H9 (cell line): ENCODE measurements around the gene GAD1. TPM values are rescaled to one million over a fixed set of nuclear protein-coding genes. Genes with fewer than 3 reads are reported as not detected.
A peak's percentile ranks its signal among the peaks of the same experiment; 100 is the strongest.

ENCODE experiments used
- DNase-seq: peaks from one replicate; pipeline ENCODE4 v3.0.0-alpha.2; 2017
- H2AFZ ChIP-seq: one replicate; pipeline ENCODE4 v1.6.1; 2013; ENCODE audit warnings: mild to moderate bottlenecking, low read length, control low read depth, moderate library complexity
- H2AK5ac ChIP-seq: 2 replicates; pipeline ENCODE4 v1.6.1; 2013; ENCODE audit warnings: low read length, control low read depth, mixed read lengths; ENCODE audit not compliant: insufficient read length
- H2BK120ac ChIP-seq: one replicate; pipeline ENCODE4 v1.6.1; 2013; ENCODE audit warnings: low read depth, mild to moderate bottlenecking, low read length, control low read depth, inconsistent platforms; ENCODE audit not compliant: poor library complexity, severe bottlenecking
- H2BK12ac ChIP-seq: 2 replicates; pipeline ENCODE4 v1.6.1; 2013; ENCODE audit warnings: low read length, control low read depth, mixed read lengths, low read depth; ENCODE audit not compliant: insufficient read length
- H2BK15ac ChIP-seq: 2 replicates; pipeline ENCODE4 v1.6.1; 2013; ENCODE audit warnings: low read depth, low read length, control low read depth
- H2BK20ac ChIP-seq: one replicate; pipeline ENCODE4 v1.6.1; 2013; ENCODE audit warnings: low read depth, mild to moderate bottlenecking, low read length, control low read depth, inconsistent platforms; ENCODE audit not compliant: poor library complexity, severe bottlenecking
- H2BK5ac ChIP-seq: 2 replicates; pipeline ENCODE4 v1.6.1; 2013; ENCODE audit warnings: low read length, control low read depth, mixed read lengths; ENCODE audit not compliant: insufficient read length
- H3K14ac ChIP-seq: 2 replicates; pipeline ENCODE4 v1.6.1; 2013; ENCODE audit warnings: low read length, control low read depth; ENCODE audit not compliant: insufficient read depth
- H3K18ac ChIP-seq: 2 replicates; pipeline ENCODE4 v1.6.1; 2013; ENCODE audit warnings: low read depth, mild to moderate bottlenecking, mixed read lengths, low read length, control low read depth; ENCODE audit not compliant: insufficient read length
- H3K23ac ChIP-seq: 2 replicates; pipeline ENCODE4 v1.6.1; 2013; ENCODE audit warnings: low read length, control low read depth, mixed read lengths, low read depth; ENCODE audit not compliant: insufficient read length
- H3K23me2 ChIP-seq: 2 replicates; pipeline ENCODE4 v1.6.1; 2013; ENCODE audit warnings: low read depth, mild to moderate bottlenecking, mixed read lengths, low read length, control low read depth; ENCODE audit not compliant: insufficient read length, poor library complexity, severe bottlenecking
- H3K27ac ChIP-seq: 2 replicates; pipeline ENCODE4 v1.5.1; 2013; ENCODE audit warnings: low read length, control low read depth, mixed read lengths, low read depth; ENCODE audit not compliant: insufficient read length
- H3K27me3 ChIP-seq: 2 replicates; pipeline ENCODE4 v1.6.1; 2013; ENCODE audit warnings: low read length, control low read depth, inconsistent platforms; ENCODE audit not compliant: insufficient read depth
- H3K4ac ChIP-seq: 2 replicates; pipeline ENCODE4 v1.6.1; 2013; ENCODE audit warnings: low read depth, mild to moderate bottlenecking, control low read depth, inconsistent platforms, low read length, moderate library complexity
- H3K4me1 ChIP-seq: 2 replicates; pipeline ENCODE4 v1.6.1; 2013; ENCODE audit warnings: low read length, control low read depth, inconsistent platforms; ENCODE audit not compliant: insufficient read depth
- H3K4me2 ChIP-seq: 2 replicates; pipeline ENCODE4 v1.6.1; 2013; ENCODE audit warnings: low read length, control low read depth, mixed read lengths; ENCODE audit not compliant: insufficient read length, insufficient read depth
- H3K56ac ChIP-seq: 2 replicates; pipeline ENCODE4 v1.6.1; 2013; ENCODE audit warnings: low read depth, mild to moderate bottlenecking, mixed read lengths, low read length, control low read depth; ENCODE audit not compliant: insufficient read length
- H3K79me1 ChIP-seq: 2 replicates; pipeline ENCODE4 v1.6.1; 2013; ENCODE audit warnings: low read depth, mild to moderate bottlenecking, moderate library complexity, low read length, control low read depth, inconsistent platforms; ENCODE audit not compliant: insufficient read depth, poor library complexity, severe bottlenecking
- H3K79me2 ChIP-seq: 2 replicates; pipeline ENCODE4 v1.6.1; 2013; ENCODE audit warnings: low read length, control low read depth, inconsistent platforms; ENCODE audit not compliant: insufficient read depth
- H3K9ac ChIP-seq: 2 replicates; pipeline ENCODE4 v1.6.1; 2013; ENCODE audit warnings: low read length, control low read depth, mixed read lengths; ENCODE audit not compliant: insufficient read length; ENCODE audit errors: extremely low read depth
- H3K9me3 ChIP-seq: one replicate; pipeline ENCODE4 v1.6.1; 2013; ENCODE audit warnings: low read depth, low read length, inconsistent platforms; ENCODE audit not compliant: control insufficient read depth
- H3T11ph ChIP-seq: one replicate; pipeline ENCODE4 v1.6.1; 2013; ENCODE audit warnings: mild to moderate bottlenecking, low read length, control low read depth, inconsistent platforms
- H4K20me1 ChIP-seq: one replicate; pipeline ENCODE4 v1.6.1; 2013; ENCODE audit not compliant: control insufficient read depth, insufficient read length, insufficient read depth
- H4K5ac ChIP-seq: 2 replicates; pipeline ENCODE4 v1.6.1; 2013; ENCODE audit warnings: low read depth, mild to moderate bottlenecking, mixed read lengths, low read length, control low read depth; ENCODE audit not compliant: insufficient read length
- H4K8ac ChIP-seq: replicated peaks from 2 replicates; pipeline ENCODE4 v1.6.1; 2013; ENCODE audit warnings: low read length, control low read depth, mixed read lengths, low read depth; ENCODE audit not compliant: insufficient read length
- H4K91ac ChIP-seq: 2 replicates; pipeline ENCODE4 v1.6.1; 2013; ENCODE audit warnings: low read depth, mild to moderate bottlenecking, moderate library complexity, mixed read lengths, low read length, control low read depth; ENCODE audit not compliant: insufficient read length
- H3K27ac Mint-ChIP-seq, 3 experiments: 2 replicates in 2 of 3; 3 replicates in 1 of 3; pipeline ENCODE4 v1.8.0; 2020 to 2021; ENCODE audit warnings: mixed read lengths in 3 of 3, mild to moderate bottlenecking in 1 of 3, moderate library complexity in 1 of 3
- H3K27me3 Mint-ChIP-seq: 2 replicates; pipeline ENCODE4 v1.8.0; 2021; ENCODE audit warnings: low read depth, mild to moderate bottlenecking, moderate library complexity, mixed read lengths
- H3K36me3 Mint-ChIP-seq, 3 experiments: 2 replicates in 2 of 3; 3 replicates in 1 of 3; pipeline ENCODE4 v1.8.0; 2020 to 2021; ENCODE audit warnings: low read depth in 3 of 3, mixed read lengths in 3 of 3; ENCODE audit not compliant: insufficient read depth in 1 of 3
- H3K4me1 Mint-ChIP-seq, 2 experiments: 2 replicates each; pipeline ENCODE4 v1.8.0; 2020; ENCODE audit warnings: mixed read lengths in 2 of 2
- H3K4me3 Mint-ChIP-seq, 2 experiments: 2 replicates in 1 of 2; 3 replicates in 1 of 2; pipeline ENCODE4 v1.8.0; 2020 to 2021; ENCODE audit warnings: mild to moderate bottlenecking in 2 of 2, mixed read lengths in 2 of 2, moderate library complexity in 1 of 2
- H3K9me3 Mint-ChIP-seq, 2 experiments: 2 replicates in 1 of 2; 3 replicates in 1 of 2; pipeline ENCODE4 v1.8.0; 2020; ENCODE audit warnings: mild to moderate bottlenecking in 2 of 2, mixed read lengths in 2 of 2, moderate library complexity in 1 of 2
- total RNA-seq: library from RNA; stranded (reverse); gene quantifications from 2 replicates; pipeline ENCODE4 v1.2.1, GENCODE V29; 2021
- TF ChIP-seq, protein P1 (sequence below): fragments of 200-600 bp; sonication (generic); conservative IDR thresholded peaks from 3 replicates; pipeline ENCODE4 v1.8.0; 2021; ENCODE audit warnings: antibody characterized with exemption, mild to moderate bottlenecking

GAD1 gene
- total RNA-seq, 1 experiment from 2014 or later = 1.8 TPM

DNA sequence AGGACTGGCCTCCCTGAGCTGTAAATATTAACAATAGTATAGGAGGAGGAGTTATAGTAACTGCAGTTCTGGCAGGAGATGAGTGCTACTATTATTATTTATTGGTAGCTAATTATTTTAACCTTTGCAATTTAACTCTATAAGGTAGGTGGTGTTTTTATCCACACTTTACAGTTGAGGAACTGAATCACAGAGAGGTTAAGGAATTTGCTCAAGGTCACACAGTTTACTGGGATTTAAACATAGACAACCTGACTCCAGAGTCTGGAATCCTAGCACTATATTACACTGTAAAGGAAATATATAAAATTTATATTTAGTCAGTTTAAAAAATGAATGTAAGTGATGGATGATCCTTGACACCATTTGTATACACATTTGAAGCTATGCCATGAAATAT is 44.4 kb upstream of the GAD1 start:
- no peaks in the 10 kb centered on the region for H3K79me1 ChIP-seq
- no peak overlapping the region for H3K56ac ChIP-seq
- no peak overlapping the region for H4K91ac ChIP-seq
- no peak overlapping the region for H2AFZ ChIP-seq
- no peak overlapping the region for H3K14ac ChIP-seq
- H3K18ac ChIP-seq = no peak overlapping the region
- H2BK12ac ChIP-seq = no peak overlapping the region
- TF ChIP-seq, protein P1, sequence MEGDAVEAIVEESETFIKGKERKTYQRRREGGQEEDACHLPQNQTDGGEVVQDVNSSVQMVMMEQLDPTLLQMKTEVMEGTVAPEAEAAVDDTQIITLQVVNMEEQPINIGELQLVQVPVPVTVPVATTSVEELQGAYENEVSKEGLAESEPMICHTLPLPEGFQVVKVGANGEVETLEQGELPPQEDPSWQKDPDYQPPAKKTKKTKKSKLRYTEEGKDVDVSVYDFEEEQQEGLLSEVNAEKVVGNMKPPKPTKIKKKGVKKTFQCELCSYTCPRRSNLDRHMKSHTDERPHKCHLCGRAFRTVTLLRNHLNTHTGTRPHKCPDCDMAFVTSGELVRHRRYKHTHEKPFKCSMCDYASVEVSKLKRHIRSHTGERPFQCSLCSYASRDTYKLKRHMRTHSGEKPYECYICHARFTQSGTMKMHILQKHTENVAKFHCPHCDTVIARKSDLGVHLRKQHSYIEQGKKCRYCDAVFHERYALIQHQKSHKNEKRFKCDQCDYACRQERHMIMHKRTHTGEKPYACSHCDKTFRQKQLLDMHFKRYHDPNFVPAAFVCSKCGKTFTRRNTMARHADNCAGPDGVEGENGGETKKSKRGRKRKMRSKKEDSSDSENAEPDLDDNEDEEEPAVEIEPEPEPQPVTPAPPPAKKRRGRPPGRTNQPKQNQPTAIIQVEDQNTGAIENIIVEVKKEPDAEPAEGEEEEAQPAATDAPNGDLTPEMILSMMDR = no peak
- H2BK20ac ChIP-seq = no peak overlapping the region
- H3K9me3 Mint-ChIP-seq = no peaks in the 10 kb centered on the region
- H3K36me3 Mint-ChIP-seq = no peaks in the 10 kb centered on the region; a peak in 1 of 7 replicates
- H3K79me2 ChIP-seq = no peaks in the 10 kb centered on the region
- H3K23ac ChIP-seq = no peak overlapping the region
- no peaks in the 10 kb centered on the region for H3K23me2 ChIP-seq
- H3K4me3 Mint-ChIP-seq = peak overlapping the region; percentile 31 to 92
- H2BK5ac ChIP-seq = no peak overlapping the region
- H4K5ac ChIP-seq = no peak overlapping the region
- peaks cover 14 to 15% of the 10 kb centered on the region in 2 experiments for H3K4me1 Mint-ChIP-seq
- H3K4ac ChIP-seq = no peak overlapping the region
- H3K27ac Mint-ChIP-seq = no peak overlapping the region
- H4K8ac ChIP-seq = no peak overlapping the region
- no peaks in the 10 kb centered on the region for H3K27me3 ChIP-seq
- no peak overlapping the region for H3K27ac ChIP-seq
- H3T11ph ChIP-seq = no peak overlapping the region
- H3K27me3 Mint-ChIP-seq = peaks cover 7% of the 10 kb centered on the region
- no peak overlapping the region for H2BK120ac ChIP-seq
- H3K4me1 ChIP-seq = no peaks in the 10 kb centered on the region
- H3K9me3 ChIP-seq = no peaks in the 10 kb centered on the region
- no peak overlapping the region for H2AK5ac ChIP-seq
- no peak for DNase-seq
- no peak overlapping the region for H3K4me2 ChIP-seq
- H4K20me1 ChIP-seq = no peaks in the 10 kb centered on the region
- H3K9ac ChIP-seq = no peak overlapping the region
- H2BK15ac ChIP-seq = no peak overlapping the region
